Left lung (tissue), 10 donors: ENCODE measurements around the gene SMPD1. TPM values are rescaled to one million over a fixed set of nuclear protein-coding genes. Genes with fewer than 3 reads are reported as not detected.

Experiments used
- ATAC-seq: fragments of 200-7000 bp; cut with Tn5 transposase; one replicate; pipeline ENCODE4 v1.9.1; 2020; ENCODE audit warnings: moderate library complexity
- DNase-seq, 4 donors: peaks; one replicate each; pipeline ENCODE4 v3.0.0-alpha.2; 2013 to 2020
- H3K27ac ChIP-seq, 2 donors: fragments of 200-600 bp; sonication (generic) in 1 of 2; one replicate each; pipeline versions ENCODE4 v1.5.0 to v1.8.0; 2020 to 2021
- H3K27me3 ChIP-seq, 2 donors: fragments of 200-600 bp; sonication (generic) in 1 of 2; one replicate each; pipeline versions ENCODE4 v1.5.0 to v1.8.0; 2020 to 2021
- H3K36me3 ChIP-seq, 2 donors: fragments of 200-600 bp; sonication (generic) in 1 of 2; one replicate each; pipeline versions ENCODE4 v1.5.0 to v1.8.0; 2020 to 2021
- H3K4me1 ChIP-seq, 2 donors: fragments of 200-600 bp; one replicate each; pipeline ENCODE4 v1.8.0; 2021
- H3K4me3 ChIP-seq, 2 donors: fragments of 200-600 bp; sonication (generic) in 1 of 2; one replicate each; pipeline versions ENCODE4 v1.5.0 to v1.8.0; 2020 to 2021; ENCODE audit warnings: mild to moderate bottlenecking in 1 of 2
- H3K9me3 ChIP-seq, 2 donors: fragments of 200-600 bp; sonication (generic) in 1 of 2; one replicate each; pipeline versions ENCODE4 v1.5.0 to v1.8.0; 2020 to 2021
- intact Hi-C, 2 donors: fragments of 100-400 bp; cut with DNase I; formaldehyde crosslinking; loops; one replicate each; pipeline versions ENCODE4 v1.11.2 to v1.14.2; 2022
- polyA plus RNA-seq, 6 donors: library from polyadenylated mRNA; unstranded; fragments of 120-200 nt; gene quantifications; one replicate each; pipeline ENCODE4 v1.2.1, GENCODE V29; 2013; ENCODE audit not compliant: insufficient read length in 6 of 6
- total RNA-seq, 2 donors: library from RNA; stranded (reverse); fragmentation: NEBNext Ultra II Directional; extraction: Animal tissue kit (Norgen Biotek cat#: 25700); gene quantifications; one replicate each; pipeline ENCODE4 v1.2.1, GENCODE V29; 2021
- TF ChIP-seq, protein P1 (sequence below), 2 donors: fragments of 200-600 bp; sonication (generic) in 1 of 2; IDR thresholded peaks; one replicate each; pipeline versions ENCODE4 v1.5.0 to v1.8.0; 2021; ENCODE audit warnings: antibody characterized with exemption in 2 of 2
- donor health status: DM: no; HTN: yes; CAD: no.
- donor health status: DM: no; HTN: no; CAD: no.

Gene SMPD1
- total and polyA plus RNA-seq, 8 donors = 18.6 to 79.3 (median 24.1) TPM

DNA sequence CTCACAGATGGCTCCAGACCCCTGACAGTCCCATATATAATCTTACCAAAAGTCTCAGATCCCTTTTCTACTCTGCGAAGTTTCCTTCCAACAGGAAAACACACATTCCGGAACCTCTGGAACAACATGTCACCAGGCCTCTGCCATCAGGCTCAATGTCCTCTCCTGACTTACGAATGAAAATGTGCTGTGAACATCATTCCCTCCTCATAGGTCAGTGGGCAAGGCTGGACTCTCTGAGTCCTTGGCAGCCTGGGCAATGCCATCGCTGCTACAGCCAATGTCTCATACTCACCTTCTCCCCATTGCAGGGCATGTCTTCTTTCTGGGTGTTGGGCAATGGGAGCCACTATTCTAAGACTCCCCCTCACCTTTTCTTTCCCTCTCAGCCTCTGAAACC, 52.2 kb downstream of the SMPD1 start:
- H3K36me3 ChIP-seq = peaks cover 0 to under 1% of the 10 kb centered on the region in 2 donors
- DNase-seq (no peak), ATAC-seq (no peak)
- H3K27ac ChIP-seq = no peak overlapping the region
- TF ChIP-seq, protein P1, sequence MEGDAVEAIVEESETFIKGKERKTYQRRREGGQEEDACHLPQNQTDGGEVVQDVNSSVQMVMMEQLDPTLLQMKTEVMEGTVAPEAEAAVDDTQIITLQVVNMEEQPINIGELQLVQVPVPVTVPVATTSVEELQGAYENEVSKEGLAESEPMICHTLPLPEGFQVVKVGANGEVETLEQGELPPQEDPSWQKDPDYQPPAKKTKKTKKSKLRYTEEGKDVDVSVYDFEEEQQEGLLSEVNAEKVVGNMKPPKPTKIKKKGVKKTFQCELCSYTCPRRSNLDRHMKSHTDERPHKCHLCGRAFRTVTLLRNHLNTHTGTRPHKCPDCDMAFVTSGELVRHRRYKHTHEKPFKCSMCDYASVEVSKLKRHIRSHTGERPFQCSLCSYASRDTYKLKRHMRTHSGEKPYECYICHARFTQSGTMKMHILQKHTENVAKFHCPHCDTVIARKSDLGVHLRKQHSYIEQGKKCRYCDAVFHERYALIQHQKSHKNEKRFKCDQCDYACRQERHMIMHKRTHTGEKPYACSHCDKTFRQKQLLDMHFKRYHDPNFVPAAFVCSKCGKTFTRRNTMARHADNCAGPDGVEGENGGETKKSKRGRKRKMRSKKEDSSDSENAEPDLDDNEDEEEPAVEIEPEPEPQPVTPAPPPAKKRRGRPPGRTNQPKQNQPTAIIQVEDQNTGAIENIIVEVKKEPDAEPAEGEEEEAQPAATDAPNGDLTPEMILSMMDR (IDR thresholded peaks at IDR 0.05) = no peak
- H3K4me3 ChIP-seq = no peak overlapping the region
- no peaks in the 10 kb centered on the region for H3K27me3 ChIP-seq
- no peaks in the 10 kb centered on the region for H3K4me1 ChIP-seq
- no peaks in the 10 kb centered on the region for H3K9me3 ChIP-seq
- intact Hi-C loops = loop anchor here in 1 of 2 donors (5.0 kb wide), 1 partner anchor 60 kb away; no protein-coding TSS in a partner anchor

DNA sequence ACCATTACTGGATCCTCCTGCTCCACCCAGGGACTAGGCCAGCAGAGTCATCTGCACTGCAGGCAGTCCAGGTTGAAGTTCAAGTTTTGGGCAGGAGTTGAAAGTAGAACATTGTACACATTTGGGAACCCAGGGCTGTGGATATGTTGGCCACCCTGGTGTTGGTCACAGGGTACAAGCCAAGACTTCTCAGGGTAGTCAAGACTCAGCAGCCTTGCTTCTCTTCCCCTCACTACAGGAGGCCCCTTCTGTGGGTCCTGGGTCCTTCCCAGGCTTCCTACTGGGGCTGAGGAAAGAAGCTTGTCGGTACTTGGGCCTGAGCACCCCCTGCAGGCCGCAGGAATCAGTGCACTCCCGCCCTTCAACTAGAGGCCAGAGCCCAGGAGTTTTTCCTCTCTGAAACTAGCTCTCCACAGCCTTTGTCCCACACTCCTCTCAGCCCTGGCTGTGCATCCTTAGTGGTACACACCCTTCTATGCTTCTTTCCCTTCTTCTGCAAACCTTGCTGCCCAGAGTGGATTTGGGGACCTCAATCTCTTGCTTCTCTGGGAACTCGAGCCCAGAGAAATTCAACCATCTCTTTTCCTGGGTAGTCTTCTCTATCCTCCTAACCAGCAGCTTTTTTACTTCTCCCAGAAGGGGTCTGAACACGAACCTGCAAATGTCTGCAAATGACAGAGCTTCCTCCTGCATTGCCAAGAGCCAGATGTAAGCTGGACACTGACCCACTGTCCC, 53.2 kb downstream of the SMPD1 start:
- Histone ChIP-seq H3K27me3 (no peaks in the 10 kb centered on the region), H3K9me3 (no peaks in the 10 kb centered on the region), H3K27ac (no peak overlapping the region), H3K36me3 (peaks cover 0 to 5% of the 10 kb centered on the region in 2 donors), H3K4me1 (no peaks in the 10 kb centered on the region), H3K4me3 (no peak overlapping the region)
- TF ChIP-seq, protein P1 (IDR thresholded peaks at IDR 0.05) = peak; percentile 82 to 88
- ATAC-seq (peak; percentile 90), DNase-seq (peak; percentile 22 to 81 (median 54))
- intact Hi-C loops = loop anchor here in 1 of 2 donors (5.0 kb wide), 1 partner anchor 61 kb away; no protein-coding TSS in a partner anchor

Other genes with a start within 250 kb of the SMPD1 start
- under 1 TPM in 1 of 2 donors, not detected in 1; 0.34 TPM for gene OR52B2, start 220.1 kb upstream of the SMPD1 start, total RNA-seq
- not detected for gene OR52B2, start 220.1 kb upstream of the SMPD1 start, polyA plus RNA-seq
- not detected for gene OR52W1, start 191.2 kb upstream of the SMPD1 start, total RNA-seq
- under 1 TPM in 2 of 6 donors, not detected in 4; 0.24 to 0.29 TPM for gene OR52W1, start 191.2 kb upstream of the SMPD1 start, polyA plus RNA-seq
- not detected for gene C11orf42, start 184.9 kb upstream of the SMPD1 start, total RNA-seq
- 1 to 10 TPM in 3 of 6 donors, under 1 TPM in 3; 0.47 to 2.2 (median 0.95) TPM for gene C11orf42, start 184.9 kb upstream of the SMPD1 start, polyA plus RNA-seq
- gene FHIP1B, start 155.8 kb upstream of the SMPD1 start, total RNA-seq = 10 to 100 TPM; 34.9 to 43.0 TPM
- gene FHIP1B, start 155.8 kb upstream of the SMPD1 start, polyA plus RNA-seq = 10 to 100 TPM; 48.4 to 69.0 (median 59.5) TPM
- 1 to 10 TPM in 1 of 2 donors, not detected in 1; 2.1 TPM for gene CNGA4, start 151.4 kb upstream of the SMPD1 start, total RNA-seq
- 1 to 10 TPM in 4 of 6 donors, under 1 TPM in 2; 0.45 to 2.5 (median 1.4) TPM for gene CNGA4, start 151.4 kb upstream of the SMPD1 start, polyA plus RNA-seq
- not detected for gene CCKBR, start 130.6 kb upstream of the SMPD1 start, total RNA-seq
- under 1 TPM; 0.21 to 0.54 (median 0.27) TPM for gene CCKBR, start 130.6 kb upstream of the SMPD1 start, polyA plus RNA-seq
- 10 to 100 TPM; 61.2 to 87.4 TPM for gene CAVIN3, start 70.0 kb upstream of the SMPD1 start, total RNA-seq
- gene CAVIN3, start 70.0 kb upstream of the SMPD1 start, polyA plus RNA-seq = 10 to 100 TPM; 19.0 to 39.2 (median 25.6) TPM
- gene APBB1, start 28.6 kb downstream of the SMPD1 start, total RNA-seq = 10 to 100 TPM; 30.7 to 32.1 TPM
- gene APBB1, start 28.6 kb downstream of the SMPD1 start, polyA plus RNA-seq = 10 to 100 TPM; 40.2 to 47.1 (median 44.5) TPM
- gene HPX, start 50.5 kb downstream of the SMPD1 start, total RNA-seq = under 1 TPM; 0.86 to 0.90 TPM
- gene HPX, start 50.5 kb downstream of the SMPD1 start, polyA plus RNA-seq = 10 to 100 TPM in 2 of 6 donors, 1 to 10 TPM in 4; 5.8 to 11.4 (median 7.4) TPM
- gene TRIM3, start 83.5 kb downstream of the SMPD1 start, total RNA-seq = 10 to 100 TPM; 20.6 to 24.5 TPM
- 10 to 100 TPM; 22.5 to 35.5 (median 27.4) TPM for gene TRIM3, start 83.5 kb downstream of the SMPD1 start, polyA plus RNA-seq
- gene ARFIP2, start 90.9 kb downstream of the SMPD1 start, total RNA-seq = 10 to 100 TPM; 41.3 to 51.0 TPM
- 10 to 100 TPM; 61.2 to 75.0 (median 67.6) TPM for gene ARFIP2, start 90.9 kb downstream of the SMPD1 start, polyA plus RNA-seq
- gene TIMM10B, start 91.0 kb downstream of the SMPD1 start, total RNA-seq = 10 to 100 TPM; 36.8 to 46.4 TPM
- 10 to 100 TPM; 29.0 to 33.0 (median 30.2) TPM for gene TIMM10B, start 91.0 kb downstream of the SMPD1 start, polyA plus RNA-seq
- gene DNHD1, start 106.8 kb downstream of the SMPD1 start, total RNA-seq = 10 to 100 TPM in 1 of 2 donors, 1 to 10 TPM in 1; 7.1 to 12.5 TPM
- 10 to 100 TPM; 14.3 to 18.6 (median 16.1) TPM for gene DNHD1, start 106.8 kb downstream of the SMPD1 start, polyA plus RNA-seq
- gene RRP8, start 213.1 kb downstream of the SMPD1 start, total RNA-seq = 10 to 100 TPM; 18.0 to 19.5 TPM
- gene RRP8, start 213.1 kb downstream of the SMPD1 start, polyA plus RNA-seq = 10 to 100 TPM; 17.0 to 24.4 (median 22.2) TPM
- gene ILK, start 213.3 kb downstream of the SMPD1 start, total RNA-seq = 100 to 1,000 TPM; 155 to 165 TPM
- 100 to 1,000 TPM; 146 to 158 (median 152) TPM for gene ILK, start 213.3 kb downstream of the SMPD1 start, polyA plus RNA-seq
- gene TAF10, start 221.7 kb downstream of the SMPD1 start, total RNA-seq = 100 to 1,000 TPM; 127 TPM
- 10 to 100 TPM; 44.6 to 72.1 (median 59.1) TPM for gene TAF10, start 221.7 kb downstream of the SMPD1 start, polyA plus RNA-seq
- gene TPP1, start 228.9 kb downstream of the SMPD1 start, total RNA-seq = 100 to 1,000 TPM; 202 to 264 TPM
- gene TPP1, start 228.9 kb downstream of the SMPD1 start, polyA plus RNA-seq = 10 to 100 TPM; 60.3 to 81.1 (median 68.6) TPM